HG03025 (cell line): ENCODE measurements around the gene DDX23.
A peak's percentile ranks its signal among the peaks of the same experiment; 100 is the strongest.

Experiments used
- ATAC-seq: cut with Tn5 transposase; IDR thresholded peaks from one replicate; pipeline ENCODE4 v1.9.1; 2021; ENCODE audit warnings: mild to moderate bottlenecking, moderate library complexity; ENCODE audit not compliant: unreplicated experiment, low FRiP score

Gene DDX23

GRCh38 chr12:48826209-48826855, 25.6 kb downstream of the DDX23 start:
- no peak for ATAC-seq

DNA sequence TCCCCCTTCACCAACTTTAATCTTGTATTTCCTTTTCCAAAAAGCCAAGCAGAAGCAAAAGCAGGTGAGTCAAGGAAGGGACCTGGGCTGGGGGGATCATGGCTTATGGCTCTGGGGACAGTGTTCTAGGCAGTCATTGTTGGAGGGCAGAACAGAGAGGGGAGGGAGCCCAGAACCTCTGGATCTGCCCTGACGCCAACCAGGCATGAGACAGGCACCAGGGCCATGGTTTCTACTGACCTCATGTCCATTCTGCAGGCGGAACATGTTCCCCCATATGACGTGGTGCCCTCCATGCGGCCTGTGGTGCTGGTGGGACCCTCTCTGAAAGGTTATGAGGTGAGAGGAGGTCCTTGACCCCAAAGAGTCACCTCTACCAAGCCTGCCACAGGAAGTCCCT, 27.1 kb downstream of the DDX23 start:
- ATAC-seq: no peak

DNA sequence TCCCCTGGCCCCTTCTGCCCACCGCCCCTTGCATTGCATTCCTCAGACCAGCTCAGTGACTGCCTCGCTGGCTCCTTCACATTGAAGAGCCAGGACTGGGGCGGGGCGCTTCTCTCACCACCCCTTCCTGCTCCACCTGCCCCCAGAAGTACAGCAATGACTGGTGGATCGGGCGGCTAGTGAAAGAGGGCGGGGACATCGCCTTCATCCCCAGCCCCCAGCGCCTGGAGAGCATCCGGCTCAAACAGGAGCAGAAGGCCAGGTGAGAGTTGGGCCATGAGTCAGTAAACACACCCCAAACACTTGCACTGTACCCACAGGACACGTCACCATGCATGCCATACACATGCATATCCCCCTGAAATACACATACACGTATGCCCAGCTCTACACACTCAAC, 27.9 kb downstream of the DDX23 start:
- ATAC-seq: no peak

DNA sequence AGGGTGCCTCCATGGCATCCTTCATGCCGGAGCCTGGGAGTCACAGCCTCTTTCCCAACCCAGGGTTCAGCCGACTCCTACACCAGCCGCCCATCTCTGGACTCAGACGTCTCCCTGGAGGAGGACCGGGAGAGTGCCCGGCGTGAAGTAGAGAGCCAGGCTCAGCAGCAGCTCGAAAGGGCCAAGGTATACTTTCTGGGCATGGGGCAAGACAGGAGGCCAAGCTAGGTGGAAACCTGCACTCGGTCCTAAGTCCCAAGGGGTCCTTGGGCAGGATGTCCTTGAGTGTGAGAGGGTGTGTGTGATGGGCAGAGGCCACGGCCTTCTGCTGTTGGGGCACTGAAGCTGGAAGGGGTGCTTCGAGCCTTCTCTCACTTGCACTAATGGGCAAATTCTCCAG, 28.7 kb downstream of the DDX23 start:
- no peak for ATAC-seq

DNA sequence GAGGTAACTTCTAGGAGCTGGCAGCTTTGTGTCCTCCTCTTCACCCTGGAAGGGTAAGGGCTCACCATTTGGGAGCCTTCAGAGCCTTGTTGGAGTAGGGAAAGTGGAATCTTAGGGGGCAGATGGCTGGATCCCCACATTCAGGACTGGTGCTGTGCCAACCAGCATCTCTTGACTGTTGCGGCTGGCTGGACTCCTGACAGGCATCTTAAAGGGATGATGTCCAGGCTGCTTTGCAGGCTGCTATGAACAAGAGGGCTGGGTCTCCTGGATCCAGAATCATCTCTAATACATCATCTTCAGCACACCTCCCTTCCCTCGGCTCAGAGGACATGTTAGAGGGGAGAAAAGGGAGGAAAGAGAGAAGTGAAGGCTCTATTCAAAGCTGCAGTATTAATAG, 29.3 kb downstream of the DDX23 start:
- ATAC-seq: no peak

DNA sequence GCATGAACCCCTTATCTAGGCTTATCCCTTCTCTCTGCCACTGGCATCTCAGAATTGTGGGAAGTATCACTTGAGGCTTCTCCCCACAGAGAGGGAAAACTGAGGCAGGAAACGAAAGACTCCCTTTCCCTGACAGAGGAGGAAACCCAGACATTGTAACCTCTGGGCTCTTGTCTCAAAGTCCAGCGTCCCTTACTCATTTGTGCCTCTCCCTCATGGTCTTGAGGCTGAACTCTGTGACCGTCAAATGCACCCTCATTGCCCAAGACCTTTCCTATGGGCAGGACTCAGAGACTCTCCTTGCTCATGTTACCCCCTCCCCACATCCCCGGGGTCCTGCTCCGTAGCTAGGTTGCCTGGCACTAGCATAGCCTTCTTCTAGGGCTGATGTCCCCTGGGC, 29.8 kb downstream of the DDX23 start:
- no peak for ATAC-seq

- no peak for ATAC-seq
Observed at GRCh38 chr12:48819986-48820725, 31.8 kb downstream of the DDX23 start.

GRCh38 chr12:48818831-48819590, 33.0 kb downstream of the DDX23 start:
- no peak for ATAC-seq

GRCh38 chr12:48817873-48818830, 33.8 kb downstream of the DDX23 start, which contains the start of gene CACNB3:
TSS of gene CACNB3 (plus strand) at chr12:48818496. CDS start at chr12:48818930, 434 bp downstream.
- ATAC-seq: no peak

GRCh38 chr12:48816143-48816854, 35.7 kb downstream of the DDX23 start:
- no peak for ATAC-seq

GRCh38 chr12:48815126-48816110, 36.5 kb downstream of the DDX23 start:
- peak; percentile 34 for ATAC-seq

DNA sequence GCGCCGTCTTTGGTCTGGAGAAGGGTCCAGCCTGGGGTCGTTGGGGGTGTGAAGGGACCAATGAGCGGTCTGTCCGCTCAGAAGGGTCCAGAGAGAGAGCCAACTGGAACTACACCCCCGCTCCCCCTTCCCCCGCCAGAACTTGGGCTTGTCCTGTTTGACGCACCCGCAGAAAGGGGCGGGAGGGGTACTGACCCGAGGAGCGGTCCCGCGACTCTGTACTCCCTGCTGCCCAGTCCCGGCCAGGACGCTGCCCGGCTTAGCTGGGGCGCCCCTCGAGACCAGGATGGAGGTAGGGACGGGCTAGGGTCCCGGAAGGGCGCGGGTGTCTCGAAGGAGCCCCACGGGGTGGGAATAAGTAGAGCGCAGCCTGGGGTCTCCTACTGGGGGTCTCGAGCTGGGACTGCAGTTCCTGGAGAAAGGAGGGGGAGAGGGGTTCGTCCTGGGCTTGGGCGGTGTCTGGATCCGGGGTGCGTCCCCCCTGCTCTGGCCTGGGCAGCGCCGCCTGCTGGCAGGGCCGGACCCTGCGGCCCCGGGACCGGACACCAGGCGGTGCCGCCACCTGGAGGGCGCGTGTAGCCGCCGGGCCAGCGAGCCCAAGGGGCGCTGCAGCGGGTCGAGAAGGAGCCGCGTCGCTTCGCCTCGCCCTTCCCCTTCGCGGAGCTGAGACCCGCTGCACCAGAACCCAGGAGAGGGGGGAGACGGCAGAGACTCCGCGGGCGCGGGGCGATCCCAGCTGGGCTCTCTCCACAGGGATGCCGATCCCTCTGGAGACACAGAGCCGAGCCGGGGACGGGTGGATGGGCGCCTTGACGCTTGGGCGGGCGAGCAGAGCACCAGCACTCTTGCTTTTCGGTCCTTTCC, 37.5 kb downstream of the DDX23 start:
- peak; percentile 55 for ATAC-seq

GRCh38 chr12:48813465-48814261, 38.3 kb downstream of the DDX23 start:
- no peak for ATAC-seq

DNA sequence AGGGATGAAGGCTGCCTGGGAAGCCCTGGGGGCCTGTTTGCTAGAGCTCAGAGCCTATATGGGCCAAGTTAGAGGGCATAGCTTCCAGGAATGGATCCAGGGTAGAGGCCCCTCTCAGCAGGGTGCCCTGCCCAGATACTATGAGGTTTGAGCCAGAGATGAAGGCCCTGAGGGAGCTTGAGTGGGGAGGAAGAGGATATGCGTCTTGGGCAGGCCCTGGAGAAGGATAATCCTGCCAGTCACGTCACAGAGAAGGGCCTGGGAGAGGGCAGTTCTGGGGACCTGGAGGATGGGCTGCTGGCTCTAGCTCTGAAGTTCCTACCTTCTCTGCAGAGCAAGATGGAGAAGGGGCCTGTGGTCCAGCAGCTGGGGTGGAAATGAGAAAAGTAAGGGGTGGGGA, 39.6 kb downstream of the DDX23 start:
- no peak for ATAC-seq

- ATAC-seq: no peak
Observed at GRCh38 chr12:48811437-48812090, 40.4 kb downstream of the DDX23 start.

GRCh38 chr12:48810903-48811431, 41.0 kb downstream of the DDX23 start:
- ATAC-seq: no peak
